ENCODE results near the gene UNC93A. TPM values are rescaled to one million over a fixed set of nuclear protein-coding genes. Genes with fewer than 3 reads are reported as not detected.

UNC93A gene
- total and polyA plus RNA-seq, 2 donors (not counting 3 experiments of a cell fraction or from before 2014, with no cell fraction given), result not detected

DNA sequence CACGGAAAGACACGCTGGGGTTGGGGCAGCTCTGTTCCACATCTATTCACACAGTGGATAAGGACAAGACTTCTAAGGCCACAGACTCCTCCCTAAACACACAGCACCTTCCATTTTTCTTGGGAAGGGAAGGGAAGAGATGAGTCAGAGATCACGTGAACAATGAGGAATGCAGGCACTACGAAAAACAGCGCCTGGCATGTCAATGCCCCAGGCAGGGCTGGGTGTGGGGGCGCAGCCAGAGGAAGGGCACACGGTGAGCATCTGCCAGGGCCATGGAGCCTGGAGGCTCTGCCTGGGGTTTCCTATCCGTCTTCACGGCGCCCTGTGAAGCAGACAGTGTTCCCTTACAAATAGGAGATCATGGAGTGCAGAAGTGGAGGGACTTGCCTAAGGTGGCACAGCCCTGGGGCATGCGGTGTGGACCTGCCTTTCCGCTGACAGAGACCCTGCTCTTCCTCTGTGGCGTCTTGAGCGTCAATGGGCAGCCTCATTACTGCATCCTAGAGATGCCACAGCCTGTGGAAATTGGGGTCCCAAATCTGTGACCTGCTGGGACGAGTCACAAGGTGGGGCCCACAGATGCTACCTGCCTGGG is 15.4 kb downstream of the UNC93A start:
- Histone ChIP-seq H3K9me1 (replicated peaks; ENCODE audit: control insufficient read depth, extremely low read depth, insufficient read depth, low read length) (no peaks in the 10 kb centered on the region), H2AFZ (ENCODE audit: low read depth, low read length) (no peak overlapping the region), H3K79me2 (ENCODE audit: control insufficient read depth, insufficient read depth, low read length) (no peaks in the 10 kb centered on the region), H3K9ac (replicated peaks; ENCODE audit: extremely low read depth, insufficient read depth, low read length) (no peak overlapping the region), H4K20me1 (replicated peaks; ENCODE audit: control insufficient read depth, extremely low read depth, insufficient read depth, low read length) (no peaks in the 10 kb centered on the region), H3K4me1 (ENCODE audit: control insufficient read depth, extremely low read depth, insufficient read depth, low read length) (no peaks in the 10 kb centered on the region), H3K4me3 (replicated peaks in 1 of 3; ENCODE audit: insufficient read depth in 1 of 3, low read depth in 1 of 3, low read length in 3 of 3) (no peak overlapping the region), H3K9me3 (replicated peaks; ENCODE audit: control insufficient read depth, insufficient read depth, low read length) (no peaks in the 10 kb centered on the region), H3K36me3 (ENCODE audit: control insufficient read depth in 2 of 2, extremely low read depth in 1 of 2, insufficient read depth in 2 of 2, low read length in 2 of 2) (no peaks in the 10 kb centered on the region), H3K4me2 (ENCODE audit: insufficient read depth, low read length) (no peak overlapping the region), H3K27me3 (ENCODE audit: control insufficient read depth in 2 of 2, insufficient read depth in 2 of 2, low read length in 2 of 2) (no peaks in the 10 kb centered on the region), H3K27ac (ENCODE audit: insufficient read depth, low read depth, low read length) (no peak overlapping the region)
- POLR2A ChIA-PET, result no interaction called here
- DNase-seq (ENCODE audit: low read depth, low spot score) (no peak), FAIRE-seq (no peak)
- BruUV-seq (replicated peaks), result no TSS peak
- dilution Hi-C loops (cut with MboI; ENCODE audit: extremely low pct_ligation_motif_present, low sequenced_read_pairs), result no loop called here
- CTCF ChIA-PET, result no interaction called here
- intact Hi-C loops (cut with micrococcal nuclease), result no loop called here
- TF ChIP-seq CTCF (IDR thresholded peaks at IDR 0.05; ENCODE audit: extremely low read depth in 1 of 2, insufficient read depth in 1 of 2, low read depth in 1 of 2, low read length in 2 of 2) (no peak), GATA2 (IDR thresholded peaks at IDR 0.05; ENCODE audit: insufficient read depth, insufficient read length, low read depth, low read length) (no peak), EZH2 (IDR thresholded peaks at IDR 0.05; ENCODE audit: borderline replicate concordance, low read depth, low read length, severe bottlenecking) (no peak), MYC (IDR thresholded peaks at IDR 0.05; ENCODE audit: low read depth, low read length) (no peak), JUN (IDR thresholded peaks at IDR 0.05; ENCODE audit: borderline replicate concordance, insufficient read depth, insufficient read length, low read depth) (no peak), POLR2AphosphoS5 (IDR thresholded peaks at IDR 0.05; ENCODE audit: insufficient read depth, low read depth, low read length) (no peak), FOS (IDR thresholded peaks at IDR 0.05; ENCODE audit: borderline replicate concordance, insufficient read depth, low read length) (no peak), POLR2A (IDR thresholded peaks at IDR 0.05; ENCODE audit: low read depth, low read length) (no peak)
- TF ChIP-seq, protein P1, sequence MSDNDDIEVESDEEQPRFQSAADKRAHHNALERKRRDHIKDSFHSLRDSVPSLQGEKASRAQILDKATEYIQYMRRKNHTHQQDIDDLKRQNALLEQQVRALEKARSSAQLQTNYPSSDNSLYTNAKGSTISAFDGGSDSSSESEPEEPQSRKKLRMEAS (IDR thresholded peaks at IDR 0.05; ENCODE audit: insufficient read depth, insufficient read length), result no peak
